Esophagus squamous epithelium (tissue), 4 donors: ENCODE data around the gene LENG9.

Experiments used
- CTCF ChIP-seq, 6 experiments: fragments of 450-650 bp in 4 of 6; fragments of 200-600 bp in 2 of 6; sonication (generic) in 2 of 6; IDR thresholded peaks; one replicate each; pipeline ENCODE4 v1.5.1; 2016 to 2019; ENCODE audit warnings: antibody characterized with exemption in 6 of 6, mild to moderate bottlenecking in 4 of 6, moderate library complexity in 4 of 6
- POLR2A ChIP-seq, 4 donors: fragments of 450-650 bp; IDR thresholded peaks; one replicate each; pipeline ENCODE4 v1.6.1; 2017; ENCODE audit warnings: antibody characterized with exemption in 4 of 4, mild to moderate bottlenecking in 4 of 4, moderate library complexity in 3 of 4

GRCh38 chr19:54461613-54462012 is 2.0 kb downstream of the LENG9 start:
- TF ChIP-seq CTCF (IDR thresholded peaks at IDR 0.05) (no peak), POLR2A (IDR thresholded peaks at IDR 0.05) (no peak)
